Inflammatory macrophage (primary cell): ENCODE results near the gene CRAT.
A peak's percentile ranks its signal among the peaks of the same experiment; 100 is the strongest.

ENCODE experiments used
- DNase-seq, 2 donors: peaks; one replicate each; pipeline ENCODE4 v3.0.0-alpha.2; 2020 to 2022

The CRAT gene

GRCh38 chr9:129109952-129110739 is 447 bp downstream of the CRAT start:
- DNase-seq, result no peak

GRCh38 chr9:129109537-129109903 is 1.1 kb downstream of the CRAT start:
- DNase-seq, result peak; percentile 30 to 31

GRCh38 chr9:129108805-129109536 is 1.6 kb downstream of the CRAT start:
- no peak for DNase-seq

GRCh38 chr9:129108083-129108804 is 2.3 kb downstream of the CRAT start:
- DNase-seq, result no peak

GRCh38 chr9:129107651-129108050 is 2.9 kb downstream of the CRAT start:
- no peak for DNase-seq

- DNase-seq, result no peak
Measured at GRCh38 chr9:129105857-129106694, 4.5 kb downstream of the CRAT start.

GRCh38 chr9:129104051-129104450 is 6.5 kb downstream of the CRAT start:
- DNase-seq, result no peak

GRCh38 chr9:129103595-129103965 is 7.0 kb downstream of the CRAT start:
- DNase-seq, result no peak

- DNase-seq, result peak; percentile 49 to 66
Measured at GRCh38 chr9:129102791-129103594, 7.6 kb downstream of the CRAT start.

- no peak for DNase-seq
Measured at GRCh38 chr9:129102095-129102525, 8.5 kb downstream of the CRAT start.

- DNase-seq, result no peak
Measured at GRCh38 chr9:129101279-129101678, 9.3 kb downstream of the CRAT start.

- DNase-seq, result no peak
Measured at GRCh38 chr9:129100383-129101169, 10.0 kb downstream of the CRAT start.

- no peak for DNase-seq
Measured at GRCh38 chr9:129098328-129098727, 12.3 kb downstream of the CRAT start.

- DNase-seq, result no peak
Measured at GRCh38 chr9:129097671-129098306, 12.8 kb downstream of the CRAT start.

GRCh38 chr9:129095908-129096307 is 14.7 kb downstream of the CRAT start:
- DNase-seq, result no peak

GRCh38 chr9:129095170-129095667 is 15.4 kb downstream of the CRAT start:
- no peak for DNase-seq

GRCh38 chr9:129094387-129095169 is 16.0 kb downstream of the CRAT start:
- no peak for DNase-seq

GRCh38 chr9:129093602-129094386 is 16.8 kb downstream of the CRAT start:
- no peak for DNase-seq
